A549 treated with ZK216348 at 1 μM for 4 hours (cell line): ENCODE data around the gene TRIM51. TPM values are rescaled to one million over a fixed set of nuclear protein-coding genes. Genes with fewer than 3 reads are reported as not detected.

Experiments used
- total RNA-seq: library from RNA; stranded (reverse); fragments of 200-300 nt; extraction: Qiagen RNA extraction; gene quantifications from 5 replicates; pipeline ENCODE4 v1.2.3, GENCODE V29; 2022; ENCODE audit warnings: low read depth

TRIM51 gene, protein sequence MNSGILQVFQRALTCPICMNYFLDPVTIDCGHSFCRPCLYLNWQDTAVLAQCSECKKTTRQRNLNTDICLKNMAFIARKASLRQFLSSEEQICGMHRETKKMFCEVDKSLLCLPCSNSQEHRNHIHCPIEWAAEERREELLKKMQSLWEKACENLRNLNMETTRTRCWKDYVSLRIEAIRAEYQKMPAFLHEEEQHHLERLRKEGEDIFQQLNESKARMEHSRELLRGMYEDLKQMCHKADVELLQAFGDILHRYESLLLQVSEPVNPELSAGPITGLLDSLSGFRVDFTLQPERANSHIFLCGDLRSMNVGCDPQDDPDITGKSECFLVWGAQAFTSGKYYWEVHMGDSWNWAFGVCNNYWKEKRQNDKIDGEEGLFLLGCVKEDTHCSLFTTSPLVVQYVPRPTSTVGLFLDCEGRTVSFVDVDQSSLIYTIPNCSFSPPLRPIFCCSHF
- not detected in 5 replicates for total RNA-seq

DNA sequence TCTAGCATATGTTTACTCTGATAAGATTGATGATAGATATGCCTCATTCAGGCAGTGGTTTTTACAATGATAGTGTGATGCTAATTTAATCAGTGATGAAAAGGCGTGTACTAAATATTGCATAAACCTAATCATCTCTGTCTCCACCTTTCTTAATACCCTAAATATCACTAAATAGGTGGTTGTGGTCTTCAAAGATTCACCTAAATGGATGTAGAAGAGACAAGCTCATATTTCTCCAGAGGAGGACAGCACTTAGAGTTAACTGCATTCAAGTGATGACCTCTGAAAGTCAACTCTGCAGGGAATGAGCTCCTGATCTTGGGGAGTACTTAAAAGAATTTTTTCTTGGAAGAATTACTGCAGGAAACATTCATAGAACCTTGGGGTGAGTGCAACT lies at the start of gene TRIM51:
Gene TRIM51, plus strand, starts transcription at position 301 of the 400 bp plus-strand sequence. CDS start 2,132 bp downstream, outside the sequence.

DNA sequence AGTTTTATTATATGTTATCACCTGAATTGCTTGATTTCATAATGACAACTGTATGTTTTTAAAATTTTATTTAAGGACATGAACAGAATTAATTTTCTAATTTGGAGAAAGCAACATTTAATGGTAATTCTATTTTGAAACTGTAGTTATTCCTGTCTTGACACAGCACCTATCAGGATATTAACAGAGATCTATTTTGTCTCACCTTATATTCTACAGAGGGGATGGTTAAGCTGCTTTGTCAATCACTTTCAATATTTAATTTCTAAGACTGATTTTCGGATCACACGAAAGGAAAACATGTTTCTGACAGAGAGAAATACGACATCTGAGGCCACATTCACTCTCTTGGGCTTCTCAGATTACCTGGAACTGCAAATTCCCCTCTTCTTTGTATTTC lies 44.6 kb upstream of the TRIM51 start, which contains the start of gene OR5D16:
Gene OR5D16, plus strand, starts transcription at position 301 of the 400 bp plus-strand sequence. Its CDS starts 0 bp downstream, at position 301.

DNA sequence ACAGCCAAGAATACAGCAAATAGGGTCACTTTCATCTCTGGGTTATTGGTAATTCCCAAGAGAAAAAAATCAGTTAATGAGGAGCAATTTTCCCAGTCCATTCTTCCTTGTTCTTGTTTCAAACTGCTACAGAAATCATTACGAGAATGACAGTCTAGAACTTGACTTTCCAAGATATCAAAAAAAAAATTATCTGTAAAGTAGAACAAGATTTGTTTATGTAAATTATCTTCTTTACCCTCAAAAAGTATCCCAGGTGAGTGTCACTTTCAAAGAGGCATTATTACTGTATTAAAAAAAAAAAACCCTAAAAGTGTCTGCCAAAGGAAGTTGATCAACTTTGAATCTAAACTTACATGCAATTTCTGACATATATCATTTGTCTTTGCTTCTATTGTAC lies 31.4 kb downstream of the TRIM51 start, which contains the start of gene OR5W2:
Gene OR5W2, minus strand, starts transcription at position 101 of the 400 bp plus-strand sequence. Its CDS starts 0 bp downstream, at position 101.

DNA sequence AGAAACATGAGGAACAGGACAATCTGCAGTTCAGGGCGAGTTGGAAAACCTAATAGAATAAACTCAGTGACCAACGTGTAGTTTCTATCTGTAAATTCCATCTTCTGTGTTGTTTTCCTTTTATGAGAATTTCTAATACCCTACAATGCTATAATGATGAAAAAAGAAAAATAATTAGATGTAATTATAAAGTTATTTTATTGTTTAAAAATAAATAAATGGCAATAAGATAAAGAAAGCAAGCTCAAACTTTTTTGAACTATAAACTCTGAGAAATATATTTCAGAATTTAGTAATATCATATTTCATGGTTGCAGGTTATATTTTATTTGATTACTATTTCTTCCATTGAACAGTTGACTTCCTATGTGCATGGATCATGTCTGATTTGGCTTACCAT lies 53.2 kb downstream of the TRIM51 start, which contains the start of gene OR5I1:
Gene OR5I1, minus strand, starts transcription at position 101 of the 400 bp plus-strand sequence. Its CDS starts 0 bp downstream, at position 101.

Other genes with a start within 250 kb of the TRIM51 start
- not detected in 5 replicates for gene OR4P4, start 248.2 kb upstream of the TRIM51 start, total RNA-seq
- not detected in 5 replicates for gene OR4S2, start 235.0 kb upstream of the TRIM51 start, total RNA-seq
- not detected in 5 replicates for gene OR4C6, start 221.1 kb upstream of the TRIM51 start, total RNA-seq
- not detected in 5 replicates for gene OR5D13, start 109.9 kb upstream of the TRIM51 start, total RNA-seq
- gene OR5D14, start 87.7 kb upstream of the TRIM51 start, total RNA-seq: not detected in 5 replicates
- not detected in 5 replicates for gene OR5L1, start 71.9 kb upstream of the TRIM51 start, total RNA-seq
- not detected in 5 replicates for gene OR5D18, start 63.7 kb upstream of the TRIM51 start, total RNA-seq
- not detected in 5 replicates for gene OR5L2, start 56.1 kb upstream of the TRIM51 start, total RNA-seq
- not detected in 5 replicates for gene OR5D16, start 44.5 kb upstream of the TRIM51 start, total RNA-seq
- not detected in 5 replicates for gene OR5W2, start 31.3 kb downstream of the TRIM51 start, total RNA-seq
- not detected in 5 replicates for gene OR5I1, start 53.1 kb downstream of the TRIM51 start, total RNA-seq
- gene OR10AG1, start 86.6 kb downstream of the TRIM51 start, total RNA-seq: not detected in 5 replicates
- gene OR5F1, start 111.3 kb downstream of the TRIM51 start, total RNA-seq: not detected in 5 replicates
- gene OR5AS1, start 144.4 kb downstream of the TRIM51 start, total RNA-seq: not detected in 5 replicates
- not detected in 5 replicates for gene OR8I2, start 210.0 kb downstream of the TRIM51 start, total RNA-seq
- gene OR8H2, start 220.4 kb downstream of the TRIM51 start, total RNA-seq: not detected in 5 replicates
- not detected in 5 replicates for gene OR8H3, start 239.1 kb downstream of the TRIM51 start, total RNA-seq